Upper lobe of right lung (tissue), 1 donor: ENCODE data around the gene AQR. TPM values are rescaled to one million over a fixed set of nuclear protein-coding genes. Genes with fewer than 3 reads are reported as not detected.

ENCODE experiments used
- ATAC-seq: fragments of 200-7000 bp; cut with Tn5 transposase; one replicate; pipeline ENCODE4 v1.9.1; 2020; ENCODE audit warnings: mild to moderate bottlenecking, moderate library complexity
- DNase-seq: peaks from one replicate; pipeline ENCODE4 v3.0.0-alpha.2; 2020
- H3K27ac ChIP-seq: fragments of 200-600 bp; one replicate; pipeline ENCODE4 v1.8.0; 2022
- H3K27me3 ChIP-seq: fragments of 200-600 bp; one replicate; pipeline ENCODE4 v1.8.0; 2022; ENCODE audit warnings: mild to moderate bottlenecking
- H3K36me3 ChIP-seq: fragments of 200-600 bp; one replicate; pipeline ENCODE4 v1.8.0; 2022
- H3K4me1 ChIP-seq: fragments of 200-600 bp; one replicate; pipeline ENCODE4 v1.8.0; 2022
- H3K4me3 ChIP-seq: fragments of 200-600 bp; one replicate; pipeline ENCODE4 v1.8.0; 2022; ENCODE audit warnings: mild to moderate bottlenecking
- H3K9me3 ChIP-seq: fragments of 200-600 bp; one replicate; pipeline ENCODE4 v1.8.0; 2022
- CTCF ChIP-seq: fragments of 200-600 bp; IDR thresholded peaks from one replicate; pipeline ENCODE4 v1.8.0; 2022; ENCODE audit warnings: antibody characterized with exemption
- intact Hi-C: fragments of 100-400 bp; cut with DNase I; formaldehyde crosslinking; loops from one replicate; pipeline ENCODE4 v1.11.0; 2022
- total RNA-seq: library from RNA; stranded (reverse); fragmentation: NEBNext Ultra II Directional; extraction: Animal tissue kit (Norgen Biotek cat#: 25700); gene quantifications from one replicate; pipeline ENCODE4 v1.2.1, GENCODE V29; 2021
- donor health status: DM: no; HTN: yes; CAD: no; lungs with severe emphysema.

Gene AQR
- total RNA-seq, 1 donor from 2014 or later, result 28.2 TPM

- H3K4me1 ChIP-seq, result no peaks in the 10 kb centered on the region
Observed at GRCh38 chr15:34849364-34849959, 120.1 kb downstream of the AQR start.

DNA sequence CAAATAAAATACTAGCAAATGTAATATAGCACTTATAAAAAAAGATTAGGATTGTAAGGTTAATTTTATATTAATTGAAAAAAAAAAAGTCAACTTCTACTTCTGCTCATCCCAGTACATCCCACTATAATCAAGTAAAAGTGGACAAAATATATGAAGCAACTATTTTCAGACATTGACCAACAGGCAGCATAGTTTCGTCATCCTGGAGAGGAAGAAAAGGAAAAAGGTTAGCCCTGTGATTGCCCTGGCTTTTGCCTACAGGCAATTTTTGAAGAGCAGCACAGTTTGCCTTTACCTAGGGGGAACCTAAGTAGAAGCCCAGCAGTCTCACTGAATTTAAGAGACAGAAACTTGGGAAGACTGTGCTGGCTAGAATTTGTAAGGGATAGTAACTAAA, 121.9 kb downstream of the AQR start:
- Histone ChIP-seq H3K27ac (no peak overlapping the region), H3K36me3 (no peaks in the 10 kb centered on the region), H3K4me1 (no peaks in the 10 kb centered on the region), H3K27me3 (no peaks in the 10 kb centered on the region), H3K9me3 (no peaks in the 10 kb centered on the region), H3K4me3 (no peak overlapping the region)
- TF ChIP-seq CTCF, result no peak
- DNase-seq (no peak), ATAC-seq (no peak)
- intact Hi-C loops, result no loop called here

More at GRCh38 chr15:34849364-34849959, 120.1 kb downstream of the AQR start:
- H3K27me3 ChIP-seq, result no peaks in the 10 kb centered on the region
- H3K4me3 ChIP-seq, result no peak overlapping the region
- TF ChIP-seq CTCF, result no peak
- no peak for ATAC-seq
- H3K36me3 ChIP-seq, result no peaks in the 10 kb centered on the region
- no peak overlapping the region for H3K27ac ChIP-seq
- H3K9me3 ChIP-seq, result no peaks in the 10 kb centered on the region
- intact Hi-C loops, result no loop called here
- DNase-seq, result no peak

- Histone ChIP-seq H3K36me3 (no peaks in the 10 kb centered on the region), H3K27ac (no peak overlapping the region), H3K27me3 (no peaks in the 10 kb centered on the region), H3K4me3 (no peak overlapping the region), H3K9me3 (no peaks in the 10 kb centered on the region), H3K4me1 (no peaks in the 10 kb centered on the region)
- ATAC-seq (no peak), DNase-seq (no peak)
- TF ChIP-seq CTCF, result no peak
- intact Hi-C loops, result no loop called here
Observed at GRCh38 chr15:34841262-34841725, 128.2 kb downstream of the AQR start.

GRCh38 chr15:34838282-34838681, 131.3 kb downstream of the AQR start:
- ATAC-seq (no peak), DNase-seq (no peak)
- no peaks in the 10 kb centered on the region for H3K27me3 ChIP-seq
- no peaks in the 10 kb centered on the region for H3K9me3 ChIP-seq
- intact Hi-C loops, result no loop called here
- no peak overlapping the region for H3K4me3 ChIP-seq
- TF ChIP-seq CTCF, result no peak
- no peaks in the 10 kb centered on the region for H3K36me3 ChIP-seq
- no peak overlapping the region for H3K27ac ChIP-seq
- no peaks in the 10 kb centered on the region for H3K4me1 ChIP-seq

DNA sequence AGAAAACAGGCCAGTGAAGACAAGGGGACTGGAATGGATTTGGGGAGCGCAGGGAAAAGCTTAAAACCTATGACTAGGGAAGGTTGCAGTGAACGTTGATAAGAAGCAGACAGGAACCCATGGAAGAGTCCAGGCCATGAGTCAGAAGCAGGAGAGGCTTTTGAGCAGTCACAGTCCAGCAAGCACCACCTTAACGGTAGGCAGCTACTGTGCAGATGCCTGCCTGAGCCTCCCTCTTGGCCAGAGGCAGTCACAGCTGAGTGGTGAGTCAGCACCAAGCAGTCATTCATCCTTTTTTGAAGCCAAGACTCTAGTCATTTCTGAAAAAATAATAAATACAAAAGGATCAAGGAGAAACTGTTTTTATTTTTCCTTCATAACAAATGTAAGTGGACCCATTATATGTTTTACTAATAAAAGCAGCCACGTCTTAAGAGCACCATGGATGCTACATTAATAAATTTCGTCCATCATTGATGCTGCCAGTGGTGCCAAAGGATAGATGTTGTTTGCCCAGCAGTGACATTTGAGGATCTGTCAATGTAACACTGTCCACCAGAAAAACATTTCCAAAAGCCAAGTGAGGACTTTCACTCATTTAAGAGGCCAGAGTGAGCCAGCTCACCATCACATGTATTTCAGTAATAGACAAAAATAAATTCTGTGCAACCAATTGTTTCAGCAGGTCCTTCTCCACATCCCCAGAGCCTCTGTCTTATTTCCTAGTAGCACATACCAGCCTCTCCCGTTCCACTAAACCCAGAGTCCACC, 132.1 kb downstream of the AQR start:
- no peak for DNase-seq
- intact Hi-C loops, result no loop called here
- no peak overlapping the region for H3K27ac ChIP-seq

More for the DNA sequence above, 132.1 kb downstream of the AQR start:
- no peaks in the 10 kb centered on the region for H3K36me3 ChIP-seq
- ATAC-seq, result no peak
- H3K9me3 ChIP-seq, result no peaks in the 10 kb centered on the region
- no peaks in the 10 kb centered on the region for H3K4me1 ChIP-seq
- no peak overlapping the region for H3K4me3 ChIP-seq
- no peak for TF ChIP-seq CTCF
- H3K27me3 ChIP-seq, result no peaks in the 10 kb centered on the region
